Measurements from ENCODE around the gene IFT20. TPM values are rescaled to one million over a fixed set of nuclear protein-coding genes. Genes with fewer than 3 reads are reported as not detected.
"Not testable (repeated sequence)": the region's sequence is repeated elsewhere in the genome, so short reads cannot be mapped to it uniquely, and the experiment has no call there.

IFT20 gene
- total RNA-seq, 1 donor from 2014 or later, result 63.7 TPM

GRCh38 chr17:28306954-28307401 is 28.3 kb downstream of the IFT20 start:
- no peak overlapping the region for H3K27ac Mint-ChIP-seq (ENCODE audit: unreplicated experiment)
- no peaks in the 10 kb centered on the region for H3K36me3 Mint-ChIP-seq (ENCODE audit: low read depth)
- no peaks in the 10 kb centered on the region for H3K9me3 Mint-ChIP-seq (ENCODE audit: low read depth)

GRCh38 chr17:28298449-28298848 is 36.8 kb downstream of the IFT20 start:
- Mint-ChIP-seq H3K27me3 (ENCODE audit: low read depth) (no peaks in the 10 kb centered on the region), H3K4me1 (ENCODE audit: low read depth) (peaks cover 4% of the 10 kb centered on the region), H3K4me3 (ENCODE audit: unreplicated experiment) (no peak overlapping the region), H3K36me3 (ENCODE audit: low read depth) (no peaks in the 10 kb centered on the region), H3K27ac (ENCODE audit: unreplicated experiment) (no peak overlapping the region), H3K9me3 (ENCODE audit: low read depth) (no peaks in the 10 kb centered on the region)
- DNase-seq (ENCODE audit: low spot score), result no peak
- no peak for TF ChIP-seq CTCF (IDR thresholded peaks at IDR 0.05)

More at GRCh38 chr17:28306954-28307401, 28.3 kb downstream of the IFT20 start:
- Mint-ChIP-seq H3K4me3 (ENCODE audit: unreplicated experiment) (no peak overlapping the region), H3K27me3 (ENCODE audit: low read depth) (no peaks in the 10 kb centered on the region), H3K4me1 (ENCODE audit: low read depth) (no peaks in the 10 kb centered on the region)
- no peak for DNase-seq (ENCODE audit: low spot score)
- TF ChIP-seq CTCF (IDR thresholded peaks at IDR 0.05), result no peak

GRCh38 chr17:28295677-28296578 is 39.3 kb downstream of the IFT20 start:
- Mint-ChIP-seq H3K4me1 (ENCODE audit: low read depth) (peaks cover 7% of the 10 kb centered on the region), H3K36me3 (ENCODE audit: low read depth) (no peaks in the 10 kb centered on the region), H3K4me3 (ENCODE audit: unreplicated experiment) (no peak overlapping the region), H3K27ac (ENCODE audit: unreplicated experiment) (no peak overlapping the region), H3K27me3 (ENCODE audit: low read depth) (no peaks in the 10 kb centered on the region), H3K9me3 (ENCODE audit: low read depth) (no peaks in the 10 kb centered on the region)
- no peak for TF ChIP-seq CTCF (IDR thresholded peaks at IDR 0.05)
- DNase-seq (ENCODE audit: low spot score), result no peak

- H3K36me3 Mint-ChIP-seq (ENCODE audit: low read depth), result no peaks in the 10 kb centered on the region
- H3K4me3 Mint-ChIP-seq (ENCODE audit: unreplicated experiment), result no peak overlapping the region
- H3K27me3 Mint-ChIP-seq (ENCODE audit: low read depth), result no peaks in the 10 kb centered on the region
- H3K9me3 Mint-ChIP-seq (ENCODE audit: low read depth), result no peaks in the 10 kb centered on the region
- no peak for TF ChIP-seq CTCF (IDR thresholded peaks at IDR 0.05)
- DNase-seq (ENCODE audit: low spot score), result no peak
- H3K27ac Mint-ChIP-seq (ENCODE audit: unreplicated experiment), result no peak overlapping the region
- peaks cover 5% of the 10 kb centered on the region for H3K4me1 Mint-ChIP-seq (ENCODE audit: low read depth)
These were observed 41.3 kb downstream of the IFT20 start for GRCh38 chr17:28293994-28294393.

- not testable (repeated sequence) for H3K9me3 Mint-ChIP-seq (ENCODE audit: low read depth); H3K4me3 Mint-ChIP-seq (ENCODE audit: unreplicated experiment); H3K27ac Mint-ChIP-seq (ENCODE audit: unreplicated experiment); H3K36me3 Mint-ChIP-seq (ENCODE audit: low read depth); H3K4me1 Mint-ChIP-seq (ENCODE audit: low read depth); H3K27me3 Mint-ChIP-seq (ENCODE audit: low read depth); DNase-seq (ENCODE audit: low spot score)
These were observed 42.4 kb downstream of the IFT20 start for GRCh38 chr17:28292878-28293277.

Measured in chondrocyte (in vitro differentiated cells).